Liver (tissue), 9 donors: ENCODE results near the gene ERC1. TPM values are rescaled to one million over a fixed set of nuclear protein-coding genes. Genes with fewer than 3 reads are reported as not detected.

Experiments used
- DNase-seq: peaks from one replicate; pipeline ENCODE4 v3.0.0-alpha.2; 2017; ENCODE audit warnings: low spot score
- H3K27ac ChIP-seq, 2 donors: one replicate each; pipeline ENCODE4 v1.7.0; 2013; ENCODE audit warnings: inconsistent platforms in 2 of 2, low read length in 2 of 2, control low read depth in 1 of 2, low read depth in 1 of 2, mild to moderate bottlenecking in 1 of 2
- H3K27me3 ChIP-seq, 4 donors: one replicate each; pipeline versions ENCODE4 v1.6.1 to v1.7.0; 2013; ENCODE audit warnings: low read length in 3 of 4, inconsistent platforms in 1 of 4, mild to moderate bottlenecking in 1 of 4, moderate library complexity in 1 of 4; ENCODE audit not compliant: control insufficient read depth in 4 of 4, insufficient read depth in 4 of 4
- H3K36me3 ChIP-seq, 4 donors: one replicate each; pipeline versions ENCODE4 v1.6.1 to v1.7.0; 2013; ENCODE audit warnings: low read length in 3 of 4, mild to moderate bottlenecking in 3 of 4, low read depth in 1 of 4, moderate library complexity in 1 of 4; ENCODE audit not compliant: control insufficient read depth in 4 of 4, insufficient read depth in 3 of 4
- H3K4me1 ChIP-seq, 4 donors: one replicate each; pipeline versions ENCODE4 v1.6.1 to v1.7.0; 2013; ENCODE audit warnings: low read length in 3 of 4, mild to moderate bottlenecking in 3 of 4, moderate library complexity in 1 of 4; ENCODE audit not compliant: control insufficient read depth in 4 of 4, insufficient read depth in 4 of 4
- H3K4me3 ChIP-seq, 3 donors: one replicate each; pipeline versions ENCODE4 v1.6.1 to v1.7.0; 2013; ENCODE audit warnings: low read length in 3 of 3, control low read depth in 1 of 3, low read depth in 1 of 3, mild to moderate bottlenecking in 1 of 3
- H3K9ac ChIP-seq, 2 donors: one replicate each; pipeline ENCODE4 v1.7.0; 2013; ENCODE audit warnings: low read length in 2 of 2, mild to moderate bottlenecking in 2 of 2, moderate library complexity in 2 of 2, control low read depth in 1 of 2, low read depth in 1 of 2
- H3K9me3 ChIP-seq, 4 donors: one replicate each; pipeline versions ENCODE4 v1.6.1 to v1.7.0; 2013; ENCODE audit warnings: low read length in 3 of 4; ENCODE audit not compliant: control insufficient read depth in 4 of 4
- CTCF ChIP-seq: fragments of 150-350 bp; IDR thresholded peaks from 2 replicates; pipeline ENCODE4 v1.5.1; 2017; ENCODE audit warnings: improper control_type of control experiment, low read depth, low read length; ENCODE audit not compliant: missing input control
- EGR1 ChIP-seq, 2 donors: IDR thresholded peaks; 2 replicates each; pipeline ENCODE4 v1.6.1; 2016 to 2018; ENCODE audit warnings: antibody characterized with exemption in 2 of 2, low read depth in 2 of 2
- FOXA1 ChIP-seq: IDR thresholded peaks from 2 replicates; pipeline ENCODE4 v1.6.1; 2016; ENCODE audit warnings: antibody characterized with exemption
- FOXA2 ChIP-seq: IDR thresholded peaks from 2 replicates; pipeline ENCODE4 v1.6.1; 2016; ENCODE audit warnings: antibody characterized with exemption
- GABPA ChIP-seq, 2 donors: IDR thresholded peaks in 1 of 2; conservative IDR thresholded peaks in 1 of 2; 2 replicates each; pipeline ENCODE4 v1.6.1; 2016; ENCODE audit warnings: antibody characterized with exemption in 2 of 2, mild to moderate bottlenecking in 1 of 2, moderate library complexity in 1 of 2
- HNF4A ChIP-seq, 2 donors: conservative IDR thresholded peaks; 2 replicates each; pipeline ENCODE4 v1.6.1; 2016; ENCODE audit warnings: antibody characterized with exemption in 2 of 2, mild to moderate bottlenecking in 2 of 2
- HNF4G ChIP-seq: IDR thresholded peaks from 2 replicates; pipeline ENCODE4 v1.6.1; 2016; ENCODE audit warnings: antibody characterized with exemption
- JUND ChIP-seq, 2 donors: IDR thresholded peaks; 2 replicates each; pipeline ENCODE4 v1.6.1; 2016; ENCODE audit warnings: antibody characterized with exemption in 2 of 2
- MAX ChIP-seq: IDR thresholded peaks from 2 replicates; pipeline ENCODE4 v1.6.1; 2016; ENCODE audit warnings: antibody characterized with exemption
- NR2F2 ChIP-seq: IDR thresholded peaks from 2 replicates; pipeline ENCODE4 v1.6.1; 2016; ENCODE audit warnings: antibody characterized with exemption
- RAD21 ChIP-seq, 2 donors: IDR thresholded peaks; 2 replicates each; pipeline ENCODE4 v1.6.1; 2016; ENCODE audit warnings: antibody characterized with exemption in 2 of 2, mild to moderate bottlenecking in 2 of 2
- REST ChIP-seq: IDR thresholded peaks from 2 replicates; pipeline ENCODE4 v1.6.1; 2016; ENCODE audit warnings: antibody characterized with exemption, mild to moderate bottlenecking
- RXRA ChIP-seq, 2 donors: IDR thresholded peaks; 2 replicates each; pipeline ENCODE4 v1.6.1; 2017 to 2018; ENCODE audit warnings: antibody characterized with exemption in 2 of 2, mild to moderate bottlenecking in 1 of 2
- SP1 ChIP-seq: IDR thresholded peaks from 2 replicates; pipeline ENCODE4 v1.6.1; 2018; ENCODE audit warnings: antibody characterized with exemption, mild to moderate bottlenecking
- TAF1 ChIP-seq: conservative IDR thresholded peaks from 2 replicates; pipeline ENCODE4 v1.6.1; 2016; ENCODE audit warnings: antibody characterized with exemption, mild to moderate bottlenecking
- YY1 ChIP-seq: IDR thresholded peaks from 2 replicates; pipeline ENCODE4 v1.6.1; 2016; ENCODE audit warnings: antibody characterized with exemption, mild to moderate bottlenecking
- WGBS: extraction: QIAGEN DNeasy Blood & Tissue Kit; methylation state at CpG from one replicate; pipeline ENCODE4 v1.1.7; 2013; 5-methylcytosine and 5-hydroxymethylcytosine counted together
- polyA plus RNA-seq, 2 donors: library from polyadenylated mRNA; stranded (reverse) in 1 of 2; unstranded in 1 of 2; fragments of 200-250 nt in 1 of 2; fragments of >200 nt in 1 of 2; fragmentation: Nextera tagmentation in 1 of 2; extraction: Ambion mirVana in 1 of 2; gene quantifications; one replicate each; pipeline versions ENCODE4 v1.2.1 to v1.2.3, GENCODE V29; 2013 to 2015
- total RNA-seq, 2 donors: library from RNA; depleted of rRNA; stranded (reverse); fragments of >200 nt; gene quantifications; one replicate each; pipeline ENCODE4 v1.2.3, GENCODE V29; 2014
- TF ChIP-seq, protein P1 (sequence below): IDR thresholded peaks from 2 replicates; pipeline ENCODE4 v1.6.1; 2016; ENCODE audit warnings: antibody characterized with exemption
- TF ChIP-seq, protein P2 (sequence below): IDR thresholded peaks from 2 replicates; pipeline ENCODE4 v1.6.1; 2016; ENCODE audit warnings: antibody characterized with exemption
- donor health status: healthy.
- donor health status: healthy.
- donor health status: healthy.
- donor health status: healthy.
- donor health status: healthy.

Gene ERC1
- total and polyA plus RNA-seq, 4 donors, result 6.2 to 50.2 (median 10.3) TPM

GRCh38 chr12:1445807-1446206, 454.8 kb downstream of the ERC1 start:
- Histone ChIP-seq H3K9me3 (no peaks in the 10 kb centered on the region), H3K27me3 (no peaks in the 10 kb centered on the region), H3K4me1 (no peaks in the 10 kb centered on the region), H3K27ac (no peak overlapping the region), H3K4me3 (no peak overlapping the region), H3K9ac (no peak overlapping the region), H3K36me3 (peaks cover 2 to 8% (median 2%) of the 10 kb centered on the region in 4 donors)
- DNase-seq, result no peak
- WGBS, result 74% methylated on average over 3 of the region's 3 CpGs
- TF ChIP-seq EGR1 (IDR thresholded peaks at IDR 0.05; ENCODE audit: low read depth in 2 of 2), result no peak

DNA sequence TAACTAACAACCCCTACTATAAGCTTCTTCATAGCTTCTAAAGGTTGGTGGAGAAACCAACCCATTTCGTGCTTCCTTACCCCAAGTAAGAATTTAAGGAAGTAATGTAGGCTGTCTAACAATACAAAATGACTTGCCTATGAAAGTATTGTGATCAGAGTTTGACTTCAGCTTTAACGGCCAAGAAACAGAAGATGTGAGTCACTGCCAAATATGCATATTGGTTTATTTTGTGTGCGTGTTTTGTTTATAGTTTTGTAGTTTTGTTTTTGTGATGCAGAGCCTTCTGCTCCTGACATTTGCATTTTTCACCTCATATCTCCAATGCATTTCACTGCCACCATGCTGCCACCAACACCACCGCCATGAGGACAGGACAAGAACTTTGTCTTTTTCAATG, 457.3 kb downstream of the ERC1 start:
- Histone ChIP-seq H3K27me3 (no peaks in the 10 kb centered on the region), H3K27ac (no peak overlapping the region), H3K9ac (no peak overlapping the region), H3K4me1 (no peaks in the 10 kb centered on the region), H3K9me3 (no peaks in the 10 kb centered on the region), H3K4me3 (no peak overlapping the region), H3K36me3 (peaks cover 2 to 8% (median 2%) of the 10 kb centered on the region in 4 donors)
- TF ChIP-seq REST (no peak), HNF4A (conservative IDR thresholded peaks at IDR 0.05) (no peak), JUND (IDR thresholded peaks at IDR 0.05) (no peak), NR2F2 (no peak), MAX (no peak), GABPA (IDR thresholded peaks at IDR 0.05 in 1 of 2, conservative IDR thresholded peaks at IDR 0.05 in 1 of 2) (no peak), YY1 (no peak), HNF4G (no peak), FOXA1 (no peak), EGR1 (IDR thresholded peaks at IDR 0.05; ENCODE audit: low read depth in 2 of 2) (no peak), CTCF (no peak), TAF1 (no peak), SP1 (no peak), RXRA (IDR thresholded peaks at IDR 0.05) (no peak), RAD21 (IDR thresholded peaks at IDR 0.05) (no peak), FOXA2 (no peak)
- TF ChIP-seq, protein P1, sequence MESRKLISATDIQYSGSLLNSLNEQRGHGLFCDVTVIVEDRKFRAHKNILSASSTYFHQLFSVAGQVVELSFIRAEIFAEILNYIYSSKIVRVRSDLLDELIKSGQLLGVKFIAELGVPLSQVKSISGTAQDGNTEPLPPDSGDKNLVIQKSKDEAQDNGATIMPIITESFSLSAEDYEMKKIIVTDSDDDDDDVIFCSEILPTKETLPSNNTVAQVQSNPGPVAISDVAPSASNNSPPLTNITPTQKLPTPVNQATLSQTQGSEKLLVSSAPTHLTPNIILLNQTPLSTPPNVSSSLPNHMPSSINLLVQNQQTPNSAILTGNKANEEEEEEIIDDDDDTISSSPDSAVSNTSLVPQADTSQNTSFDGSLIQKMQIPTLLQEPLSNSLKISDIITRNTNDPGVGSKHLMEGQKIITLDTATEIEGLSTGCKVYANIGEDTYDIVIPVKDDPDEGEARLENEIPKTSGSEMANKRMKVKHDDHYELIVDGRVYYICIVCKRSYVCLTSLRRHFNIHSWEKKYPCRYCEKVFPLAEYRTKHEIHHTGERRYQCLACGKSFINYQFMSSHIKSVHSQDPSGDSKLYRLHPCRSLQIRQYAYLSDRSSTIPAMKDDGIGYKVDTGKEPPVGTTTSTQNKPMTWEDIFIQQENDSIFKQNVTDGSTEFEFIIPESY, result no peak
- TF ChIP-seq, protein P2, sequence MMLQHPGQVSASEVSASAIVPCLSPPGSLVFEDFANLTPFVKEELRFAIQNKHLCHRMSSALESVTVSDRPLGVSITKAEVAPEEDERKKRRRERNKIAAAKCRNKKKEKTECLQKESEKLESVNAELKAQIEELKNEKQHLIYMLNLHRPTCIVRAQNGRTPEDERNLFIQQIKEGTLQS, result no peak
- no peak for DNase-seq
- 93% methylated on average over 4 of the region's 4 CpGs for WGBS
